Effector CD4-positive, alpha-beta T cell (primary cell): ENCODE measurements around the gene CAMP.
A peak's percentile ranks its signal among the peaks of the same experiment; 100 is the strongest.
"Not testable (repeated sequence)": the region's sequence is repeated elsewhere in the genome, so short reads cannot be mapped to it uniquely, and the experiment has no call there.

Experiments used
- DNase-seq: peaks from one replicate; pipeline ENCODE4 v3.0.0-alpha.2; 2020

Gene CAMP

GRCh38 chr3:48267782-48268181 is 44.5 kb downstream of the CAMP start:
- no peak for DNase-seq

DNA sequence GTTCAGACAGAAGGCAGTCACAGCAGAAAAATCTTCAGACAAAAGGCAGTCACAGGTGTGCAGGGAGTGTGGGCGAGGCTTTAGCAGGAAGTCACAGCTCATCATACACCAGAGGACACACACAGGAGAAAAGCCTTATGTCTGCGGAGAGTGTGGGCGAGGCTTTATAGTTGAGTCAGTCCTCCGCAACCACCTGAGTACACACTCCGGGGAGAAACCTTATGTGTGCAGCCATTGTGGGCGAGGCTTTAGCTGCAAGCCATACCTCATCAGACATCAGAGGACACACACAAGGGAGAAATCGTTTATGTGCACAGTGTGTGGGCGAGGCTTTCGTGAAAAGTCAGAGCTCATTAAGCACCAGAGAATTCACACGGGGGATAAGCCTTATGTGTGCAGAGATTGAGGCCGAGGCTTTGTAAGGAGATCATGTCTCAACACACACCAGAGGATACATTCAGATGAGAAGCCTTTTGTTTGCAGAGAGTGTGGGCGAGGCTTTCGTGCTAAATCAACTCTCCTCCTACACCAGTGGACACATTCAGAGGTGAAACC is 45.2 kb downstream of the CAMP start:
- peak; percentile 68 for DNase-seq

GRCh38 chr3:48268936-48269561 is 45.8 kb downstream of the CAMP start:
- no peak for DNase-seq

- no peak for DNase-seq
These were observed 46.3 kb downstream of the CAMP start for GRCh38 chr3:48269592-48269991.

- no peak for DNase-seq
These were observed 47.0 kb downstream of the CAMP start for GRCh38 chr3:48270306-48270705.

DNA sequence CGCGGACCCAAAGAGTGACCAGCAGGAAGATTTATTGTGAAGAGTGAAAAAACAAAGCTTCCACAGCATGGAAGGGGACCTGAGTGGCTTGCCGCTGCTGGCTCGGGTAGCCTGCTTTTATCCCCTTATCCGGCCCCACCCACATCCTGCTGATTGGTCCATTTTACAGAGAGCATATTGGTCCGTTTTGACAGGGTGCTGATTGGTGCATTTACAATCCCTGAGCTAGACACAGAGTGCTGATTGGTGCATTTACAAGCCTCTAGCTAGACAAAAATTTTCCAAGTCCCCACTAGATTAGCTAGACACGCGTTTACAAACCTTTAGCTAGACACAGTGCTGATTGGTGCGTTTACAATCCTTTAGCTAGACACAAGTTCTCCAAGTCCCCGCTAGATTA is 47.9 kb downstream of the CAMP start:
- DNase-seq, result not testable (repeated sequence)

DNA sequence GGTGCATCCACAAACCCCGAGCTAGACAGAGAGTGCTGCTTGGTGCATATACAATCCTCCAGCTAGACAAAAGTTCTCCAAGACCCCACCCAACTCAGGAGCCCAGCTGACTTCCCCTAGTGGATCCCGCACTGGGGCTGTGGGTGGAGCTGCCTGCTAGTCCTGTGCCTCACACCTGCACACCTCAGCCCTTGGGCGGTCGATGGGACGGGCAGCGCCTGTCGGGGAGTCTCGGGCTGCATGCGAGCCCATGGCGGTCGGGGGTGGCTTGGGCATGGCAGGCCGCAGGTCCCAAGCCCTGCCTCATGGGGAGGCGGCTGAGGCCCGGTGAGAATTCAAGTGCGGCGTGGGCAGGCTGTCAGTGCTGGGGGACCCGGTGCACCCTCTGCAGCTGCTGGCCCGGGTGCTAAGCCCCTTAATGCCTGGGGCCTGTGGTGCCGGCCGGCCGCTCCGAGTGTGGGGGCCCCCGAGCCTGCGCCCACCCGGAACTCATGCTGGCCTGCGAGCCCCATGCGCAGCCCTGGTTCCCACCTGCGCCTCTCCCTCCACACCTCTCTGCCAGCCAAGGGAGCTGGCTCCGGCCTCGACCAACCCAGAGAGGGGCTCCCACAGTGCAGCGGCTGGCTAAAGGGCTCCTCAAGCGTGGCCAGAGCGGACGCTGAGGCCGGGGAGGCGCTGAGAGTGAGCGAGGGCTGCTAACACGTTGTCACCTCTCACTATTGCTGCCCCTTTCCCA is 48.6 kb downstream of the CAMP start:
- no peak for DNase-seq

DNA sequence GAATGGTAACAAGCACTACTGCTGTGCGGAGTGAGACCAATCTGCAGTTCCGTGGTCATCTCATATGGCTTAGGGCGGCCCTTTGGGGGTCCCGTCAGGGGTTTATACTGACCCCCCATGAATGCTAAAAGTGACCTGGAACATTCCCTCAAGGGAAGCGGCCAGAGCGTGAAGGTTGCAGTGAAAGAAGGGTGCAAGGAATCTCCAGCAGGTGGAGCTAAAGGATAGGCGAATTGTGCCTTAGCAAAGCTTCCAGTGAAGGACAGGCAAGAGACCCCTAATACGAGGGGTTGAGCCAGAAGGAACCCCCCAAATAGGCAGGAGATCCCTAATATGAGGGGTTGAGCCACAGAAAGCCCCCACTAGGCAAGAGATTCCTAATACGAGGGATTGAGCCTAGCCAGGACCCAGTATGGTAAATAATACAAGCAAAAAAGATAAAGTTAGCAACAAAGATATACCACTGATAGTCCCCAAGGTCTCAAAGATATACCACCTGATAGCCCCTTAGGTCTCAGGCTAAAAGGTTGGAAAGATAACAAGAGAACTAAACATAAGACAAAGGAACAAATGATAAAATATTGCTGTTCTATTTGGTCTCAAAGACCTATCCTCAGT is 50.4 kb downstream of the CAMP start:
- DNase-seq, result peak; percentile 49

DNA sequence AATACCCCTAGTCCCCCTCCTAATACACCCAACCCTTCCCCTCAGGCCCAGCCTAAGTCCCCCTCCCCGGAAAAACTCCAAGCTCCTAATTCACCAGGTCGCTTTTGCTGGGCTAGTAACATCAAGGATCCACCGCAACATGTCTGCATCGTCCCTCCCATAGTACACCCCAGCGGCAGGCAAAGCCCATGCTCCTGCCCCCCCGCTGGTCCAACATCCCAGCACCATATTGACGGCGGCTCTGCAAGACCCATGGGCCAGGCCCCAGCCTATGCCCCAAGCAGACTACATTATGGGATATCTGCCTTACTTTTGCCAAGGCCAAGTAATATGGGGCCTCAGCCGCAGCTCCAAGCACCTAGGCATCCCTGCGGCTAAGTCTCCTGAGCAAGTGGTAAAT is 51.2 kb downstream of the CAMP start:
- DNase-seq, result no peak
